Measurements from ENCODE around the gene TCEANC.

The TCEANC gene

GRCh38 chrX:13694359-13694758, 41.4 kb downstream of the TCEANC start:
- DNase-seq (ENCODE audit: low read depth, low spot score) = no peak
- TF ChIP-seq CTCF (IDR thresholded peaks at IDR 0.05; ENCODE audit: low read depth, low read length) = no peak
- no peak overlapping the region for H3K4me3 ChIP-seq (ENCODE audit: low read depth, low read length)
- in situ Hi-C loops (cut with HindIII; ENCODE audit: low sequenced_read_pairs) = no loop called here

GRCh38 chrX:13694983-13695382, 42.0 kb downstream of the TCEANC start:
- in situ Hi-C loops (cut with HindIII; ENCODE audit: low sequenced_read_pairs) = no loop called here
- no peak overlapping the region for H3K4me3 ChIP-seq (ENCODE audit: low read depth, low read length)
- TF ChIP-seq CTCF (IDR thresholded peaks at IDR 0.05; ENCODE audit: low read depth, low read length) = no peak
- DNase-seq (ENCODE audit: low read depth, low spot score) = no peak

- H3K4me3 ChIP-seq (ENCODE audit: low read depth, low read length) = no peak overlapping the region
- no peak for DNase-seq (ENCODE audit: low read depth, low spot score)
- in situ Hi-C loops (cut with HindIII; ENCODE audit: low sequenced_read_pairs) = no loop called here
- TF ChIP-seq CTCF (IDR thresholded peaks at IDR 0.05; ENCODE audit: low read depth, low read length) = no peak
Observed at GRCh38 chrX:13695601-13696115, 42.7 kb downstream of the TCEANC start.

- in situ Hi-C loops (cut with HindIII; ENCODE audit: low sequenced_read_pairs) = no loop called here
- DNase-seq (ENCODE audit: low read depth, low spot score) = no peak
- no peak for TF ChIP-seq CTCF (IDR thresholded peaks at IDR 0.05; ENCODE audit: low read depth, low read length)
Observed at GRCh38 chrX:13697455-13697854, 44.5 kb downstream of the TCEANC start.

GRCh38 chrX:13697976-13698375, 45.0 kb downstream of the TCEANC start:
- in situ Hi-C loops (cut with HindIII; ENCODE audit: low sequenced_read_pairs) = no loop called here
- no peak for TF ChIP-seq CTCF (IDR thresholded peaks at IDR 0.05; ENCODE audit: low read depth, low read length)
- no peak overlapping the region for H3K4me3 ChIP-seq (ENCODE audit: low read depth, low read length)
- no peak for DNase-seq (ENCODE audit: low read depth, low spot score)

More at GRCh38 chrX:13697455-13697854, 44.5 kb downstream of the TCEANC start:
- H3K4me3 ChIP-seq (ENCODE audit: low read depth, low read length) = no peak overlapping the region

- DNase-seq (ENCODE audit: low read depth, low spot score) = no peak
- in situ Hi-C loops (cut with HindIII; ENCODE audit: low sequenced_read_pairs) = no loop called here
- no peak overlapping the region for H3K4me3 ChIP-seq (ENCODE audit: low read depth, low read length)
- no peak for TF ChIP-seq CTCF (IDR thresholded peaks at IDR 0.05; ENCODE audit: low read depth, low read length)
Observed at GRCh38 chrX:13698432-13698831, 45.5 kb downstream of the TCEANC start.
